Transverse colon (tissue), 4 donors: ENCODE measurements around the gene PNMA6E. TPM values are rescaled to one million over a fixed set of nuclear protein-coding genes. Genes with fewer than 3 reads are reported as not detected.
"Not testable (repeated sequence)": the region's sequence is repeated elsewhere in the genome, so short reads cannot be mapped to it uniquely, and the experiment has no call there.

Experiments
- DNase-seq: peaks from one replicate; pipeline ENCODE4 v3.0.0-alpha.2; 2019
- H3K27ac ChIP-seq, 4 donors: fragments of 200-600 bp; sonication (generic); 2 replicates each; pipeline ENCODE4 v1.5.1; 2016 to 2018; ENCODE audit warnings: inconsistent platforms in 4 of 4
- H3K27me3 ChIP-seq: fragments of 200-600 bp; sonication (generic); 2 replicates; pipeline ENCODE4 v1.5.1; 2017; ENCODE audit warnings: inconsistent platforms
- H3K36me3 ChIP-seq, 4 donors: fragments of 200-600 bp; sonication (generic); 2 replicates each; pipeline ENCODE4 v1.5.1; 2017 to 2019; ENCODE audit warnings: inconsistent platforms in 4 of 4
- H3K4me1 ChIP-seq, 4 donors: fragments of 200-600 bp; sonication (generic); 2 replicates each; pipeline ENCODE4 v1.5.1; 2017 to 2020; ENCODE audit warnings: inconsistent platforms in 4 of 4
- H3K4me3 ChIP-seq, 4 donors: fragments of 200-600 bp; sonication (generic); 1 replicate in 1 of 4; 2 replicates in 3 of 4; pipeline versions ENCODE4 v1.5.1 to v1.6.1; 2017 to 2019; ENCODE audit warnings: inconsistent platforms in 4 of 4
- H3K9me3 ChIP-seq, 2 donors: fragments of 200-600 bp; sonication (generic); 2 replicates each; pipeline ENCODE4 v1.5.1; 2017 to 2019; ENCODE audit warnings: inconsistent platforms in 2 of 2
- CTCF ChIP-seq, 5 experiments: fragments of 200-600 bp in 3 of 5; fragments of 450-650 bp in 2 of 5; sonication (generic) in 3 of 5; IDR thresholded peaks; 1 replicate in 2 of 5; 2 replicates in 3 of 5; pipeline ENCODE4 v1.5.1; 2016 to 2017; ENCODE audit warnings: antibody characterized with exemption in 5 of 5, inconsistent platforms in 3 of 5, mild to moderate bottlenecking in 2 of 5, moderate library complexity in 1 of 5
- EP300 ChIP-seq: sonication (generic); formaldehyde crosslinking; IDR thresholded peaks from one replicate; pipeline ENCODE4 v1.6.1; 2017; ENCODE audit warnings: antibody characterized with exemption, low read depth
- POLR2A ChIP-seq: fragments of 450-650 bp; IDR thresholded peaks from one replicate; pipeline ENCODE4 v1.6.1; 2016; ENCODE audit warnings: antibody characterized with exemption, mild to moderate bottlenecking, moderate library complexity
- POLR2AphosphoS5 ChIP-seq, 3 donors: sonication (generic); formaldehyde crosslinking; IDR thresholded peaks; one replicate each; pipeline ENCODE4 v1.6.1; 2016; ENCODE audit warnings: antibody characterized with exemption in 3 of 3
- WGBS, 2 donors: methylation state at CpG; one replicate each; pipeline ENCODE4 v1.1.5; 2018; ENCODE audit warnings: low coverage in 1 of 2; 5-methylcytosine and 5-hydroxymethylcytosine counted together
- in situ Hi-C, 4 donors: fragments of 200-750 bp; cut with MboI; loops; one replicate each; pipeline versions ENCODE4 v1.15.0 to v1.15.1; 2017; ENCODE audit warnings: low sequenced_read_pairs in 3 of 4, low pct_ligation_motif_present in 1 of 4, low pct_unique_long_range_greater_than_20kb in 1 of 4
- intact Hi-C: fragments of 100-400 bp; cut with DNase I; formaldehyde crosslinking; loops from one replicate; pipeline ENCODE4 v1.15.1; 2023; ENCODE audit warnings: low total_unique reads
- total RNA-seq, 4 donors: library from RNA; depleted of rRNA; stranded (reverse); fragments of >200 nt; gene quantifications; one replicate each; pipeline ENCODE4 v1.1.0, GENCODE V29; 2016

PNMA6E gene
- total RNA-seq, 4 donors from 2014 or later = not detected

GRCh38 chrX:153406903-153407302, 5.8 kb upstream of the PNMA6E start:
- TF ChIP-seq POLR2AphosphoS5 (IDR thresholded peaks at IDR 0.05) = no peak
- in situ Hi-C loops = no loop called here
- Histone ChIP-seq H3K9me3 (no peaks in the 10 kb centered on the region), H3K4me1 (peaks cover 0 to 3% (median under 1%) of the 10 kb centered on the region in 4 donors), H3K36me3 (no peaks in the 10 kb centered on the region), H3K27me3 (peaks cover 5% of the 10 kb centered on the region), H3K27ac (no peak overlapping the region), H3K4me3 (no peak overlapping the region)
- WGBS, 2 donors = 83% methylated on average over 7 of the region's 7 CpGs; no CpG with 5 or more reads in 1 of the 2 donors
- no peak for DNase-seq
- intact Hi-C loops = no loop called here

GRCh38 chrX:153406011-153406410, 4.9 kb upstream of the PNMA6E start:
- in situ Hi-C loops = no loop called here
- Histone ChIP-seq H3K9me3 (no peaks in the 10 kb centered on the region), H3K4me1 (no peaks in the 10 kb centered on the region), H3K36me3 (no peaks in the 10 kb centered on the region), H3K4me3 (no peak overlapping the region), H3K27me3 (no peaks in the 10 kb centered on the region), H3K27ac (no peak overlapping the region)
- no peak for DNase-seq
- intact Hi-C loops = no loop called here
- WGBS, 2 donors = 76% methylated on average over 9 of the region's 9 CpGs; no CpG with 5 or more reads in 1 of the 2 donors
- TF ChIP-seq POLR2A = no peak
- no peak for TF ChIP-seq EP300
- no peak for TF ChIP-seq CTCF (IDR thresholded peaks at IDR 0.05)

GRCh38 chrX:153405426-153405825, 4.3 kb upstream of the PNMA6E start:
- TF ChIP-seq POLR2A = no peak
- TF ChIP-seq POLR2AphosphoS5 (IDR thresholded peaks at IDR 0.05) = no peak
- TF ChIP-seq EP300 = no peak
- TF ChIP-seq CTCF (IDR thresholded peaks at IDR 0.05) = no peak
- Histone ChIP-seq H3K27me3 (no peaks in the 10 kb centered on the region), H3K4me3 (no peak overlapping the region), H3K9me3 (no peaks in the 10 kb centered on the region), H3K36me3 (no peaks in the 10 kb centered on the region), H3K4me1 (no peaks in the 10 kb centered on the region), H3K27ac (no peak overlapping the region)
- in situ Hi-C loops (no loop called here), intact Hi-C loops (no loop called here)
- WGBS, 2 donors = 42% methylated on average over 5 of the region's 5 CpGs; no CpG with 5 or more reads in 1 of the 2 donors
- DNase-seq = no peak

GRCh38 chrX:153404333-153404732, 3.2 kb upstream of the PNMA6E start:
- H3K4me1 ChIP-seq, H3K27ac ChIP-seq, H3K36me3 ChIP-seq, H3K9me3 ChIP-seq, H3K27me3 ChIP-seq, DNase-seq, in situ Hi-C loops, intact Hi-C loops, H3K4me3 ChIP-seq: not testable (repeated sequence)
- WGBS, 2 donors = 79% methylated on average over 5 of the region's 5 CpGs; no CpG with 5 or more reads in 1 of the 2 donors

GRCh38 chrX:153400146-153401132, 711 bp downstream of the PNMA6E start:
- no peaks in the 10 kb centered on the region for H3K4me1 ChIP-seq
- no peaks in the 10 kb centered on the region for H3K9me3 ChIP-seq
- TF ChIP-seq EP300 = no peak
- TF ChIP-seq CTCF (IDR thresholded peaks at IDR 0.05) = peak; percentile 22 to 47 (median 37)
- no peaks in the 10 kb centered on the region for H3K36me3 ChIP-seq
- H3K4me3 ChIP-seq = no peak overlapping the region
- H3K27ac ChIP-seq = no peak overlapping the region
- intact Hi-C loops (no loop called here), in situ Hi-C loops (no loop called here)
- no peaks in the 10 kb centered on the region for H3K27me3 ChIP-seq
- DNase-seq = peak; percentile 41
- WGBS, 2 donors = 83% methylated on average over 58 of the region's 60 CpGs; no CpG with 5 or more reads in 1 of the 2 donors
